ENCODE measurements around the gene FUT1. TPM values are rescaled to one million over a fixed set of nuclear protein-coding genes. Genes with fewer than 3 reads are reported as not detected.

Gene FUT1
- total and polyA plus RNA-seq, 2 donors, result 0.52 to 1.3 TPM

GRCh38 chr19:48738557-48739403 lies 13.7 kb downstream of the FUT1 start:
- H3K27me3 ChIP-seq (ENCODE audit: control insufficient read depth in 2 of 2, insufficient read depth in 1 of 2, low read length in 1 of 2), result peaks cover 21 to 43% of the 10 kb centered on the region in 2 donors
- WGBS, result 3% methylated on average over 96 of the region's 96 CpGs
- H3K27ac ChIP-seq (ENCODE audit: low read depth in 1 of 2, low read length in 1 of 2), result peak overlapping the region in 1 of 2 donors; percentile 69
- H3K9me3 ChIP-seq (ENCODE audit: control insufficient read depth in 2 of 2, insufficient read depth in 1 of 2, low read length in 1 of 2), result peaks cover 0 to 14% of the 10 kb centered on the region in 2 donors
- H3K4me3 ChIP-seq (ENCODE audit: low read length in 2 of 2), result peak overlapping the region in 1 of 2 donors; percentile 60
- peak in 8 of 9 donors; percentile 39 to 88 (median 72) for DNase-seq (ENCODE audit: low read depth in 6 of 9, low spot score in 9 of 9)
- H3K36me3 ChIP-seq (ENCODE audit: control insufficient read depth in 2 of 2, insufficient read depth in 2 of 2, low read length in 1 of 2), result no peaks in the 10 kb centered on the region
- H3K4me1 ChIP-seq (ENCODE audit: control insufficient read depth in 2 of 2, insufficient read depth in 2 of 2, low read length in 2 of 2), result peaks cover 8 to 29% of the 10 kb centered on the region in 2 donors

- 91% methylated on average over 22 of the region's 22 CpGs for WGBS
- H3K27ac ChIP-seq (ENCODE audit: low read depth in 1 of 2, low read length in 1 of 2), result no peak overlapping the region
- H3K36me3 ChIP-seq (ENCODE audit: control insufficient read depth in 2 of 2, insufficient read depth in 2 of 2, low read length in 1 of 2), result no peaks in the 10 kb centered on the region
- peaks cover 8 to 29% of the 10 kb centered on the region in 2 donors for H3K4me1 ChIP-seq (ENCODE audit: control insufficient read depth in 2 of 2, insufficient read depth in 2 of 2, low read length in 2 of 2)
- no peak for DNase-seq (ENCODE audit: low read depth in 6 of 9, low spot score in 9 of 9)
- H3K4me3 ChIP-seq (ENCODE audit: low read length in 2 of 2), result no peak overlapping the region
- H3K27me3 ChIP-seq (ENCODE audit: control insufficient read depth in 2 of 2, insufficient read depth in 1 of 2, low read length in 1 of 2), result peaks cover 21 to 37% of the 10 kb centered on the region in 2 donors
- peaks cover 0 to 14% of the 10 kb centered on the region in 2 donors for H3K9me3 ChIP-seq (ENCODE audit: control insufficient read depth in 2 of 2, insufficient read depth in 1 of 2, low read length in 1 of 2)
Measured at GRCh38 chr19:48737360-48737998, 15.0 kb downstream of the FUT1 start.

DNA sequence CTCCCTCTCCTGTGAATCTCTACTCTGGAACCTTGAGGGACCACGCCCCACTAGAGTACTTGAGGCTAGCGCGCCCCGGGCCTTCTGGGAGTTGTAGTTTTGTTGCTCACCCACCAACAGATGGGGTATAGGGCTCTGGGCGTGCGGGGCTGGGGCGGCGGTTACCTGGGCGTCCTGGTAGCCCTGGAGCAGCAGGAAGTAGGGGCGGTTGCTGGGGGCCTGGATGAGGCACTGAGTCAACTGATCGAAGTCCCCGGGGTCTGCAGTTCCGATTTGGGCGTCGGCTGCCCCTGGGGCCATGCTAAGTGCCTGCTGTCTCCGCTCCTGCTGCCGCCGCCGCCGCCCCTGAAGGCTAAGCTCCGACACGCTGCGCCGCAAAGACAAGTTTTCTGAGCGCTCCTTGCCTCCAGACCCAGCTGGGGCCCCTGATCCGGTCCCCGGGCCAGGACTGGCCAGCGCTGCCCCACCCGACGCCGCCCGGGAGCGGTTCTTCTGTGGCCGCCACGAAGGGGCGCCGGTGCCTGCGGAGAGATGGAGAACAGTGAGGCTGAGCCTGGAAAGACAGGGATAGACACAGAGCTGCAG lies 17.3 kb downstream of the FUT1 start:
- Histone ChIP-seq H3K27ac (ENCODE audit: low read depth in 1 of 2, low read length in 1 of 2) (no peak overlapping the region), H3K27me3 (ENCODE audit: control insufficient read depth in 2 of 2, insufficient read depth in 1 of 2, low read length in 1 of 2) (peaks cover 11 to 15% of the 10 kb centered on the region in 2 donors), H3K4me1 (ENCODE audit: control insufficient read depth in 2 of 2, insufficient read depth in 2 of 2, low read length in 2 of 2) (peaks cover 8 to 16% of the 10 kb centered on the region in 2 donors), H3K9me3 (ENCODE audit: control insufficient read depth in 2 of 2, insufficient read depth in 1 of 2, low read length in 1 of 2) (peaks cover 0 to 5% of the 10 kb centered on the region in 2 donors), H3K4me3 (ENCODE audit: low read length in 2 of 2) (no peak overlapping the region), H3K36me3 (ENCODE audit: control insufficient read depth in 2 of 2, insufficient read depth in 2 of 2, low read length in 1 of 2) (no peaks in the 10 kb centered on the region)
- DNase-seq (ENCODE audit: low read depth in 6 of 9, low spot score in 9 of 9), result no peak
- WGBS, result 93% methylated on average over 38 of the region's 38 CpGs

DNA sequence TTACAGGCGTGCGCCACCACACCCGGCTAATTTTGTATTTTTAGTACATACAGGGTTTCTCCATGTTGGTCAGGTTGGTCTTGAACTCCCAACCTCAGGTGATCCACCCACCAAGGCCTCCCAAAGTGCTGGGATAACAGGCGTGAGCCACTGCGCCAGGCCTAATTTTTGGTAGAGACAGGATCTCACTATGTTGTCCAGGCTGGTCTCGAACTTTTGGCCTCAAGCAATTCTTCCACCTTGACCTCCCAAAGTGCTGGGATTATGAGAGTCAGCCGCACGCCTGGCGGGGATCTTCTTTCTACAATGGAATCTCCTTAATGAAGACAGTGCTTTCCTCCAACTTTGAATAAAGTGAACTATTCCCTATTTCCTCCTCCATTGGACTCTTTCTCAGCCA lies 17.8 kb downstream of the FUT1 start:
- Histone ChIP-seq H3K36me3 (ENCODE audit: control insufficient read depth in 2 of 2, insufficient read depth in 2 of 2, low read length in 1 of 2) (no peaks in the 10 kb centered on the region), H3K4me3 (ENCODE audit: low read length in 2 of 2) (no peak overlapping the region), H3K27me3 (ENCODE audit: control insufficient read depth in 2 of 2, insufficient read depth in 1 of 2, low read length in 1 of 2) (peaks cover 6 to 10% of the 10 kb centered on the region in 2 donors), H3K27ac (ENCODE audit: low read depth in 1 of 2, low read length in 1 of 2) (no peak overlapping the region), H3K9me3 (ENCODE audit: control insufficient read depth in 2 of 2, insufficient read depth in 1 of 2, low read length in 1 of 2) (peaks cover 0 to 6% of the 10 kb centered on the region in 2 donors), H3K4me1 (ENCODE audit: control insufficient read depth in 2 of 2, insufficient read depth in 2 of 2, low read length in 2 of 2) (peaks cover 5 to 11% of the 10 kb centered on the region in 2 donors)
- DNase-seq (ENCODE audit: low read depth in 6 of 9, low spot score in 9 of 9), result no peak
- 96% methylated on average over 9 of the region's 9 CpGs for WGBS

DNA sequence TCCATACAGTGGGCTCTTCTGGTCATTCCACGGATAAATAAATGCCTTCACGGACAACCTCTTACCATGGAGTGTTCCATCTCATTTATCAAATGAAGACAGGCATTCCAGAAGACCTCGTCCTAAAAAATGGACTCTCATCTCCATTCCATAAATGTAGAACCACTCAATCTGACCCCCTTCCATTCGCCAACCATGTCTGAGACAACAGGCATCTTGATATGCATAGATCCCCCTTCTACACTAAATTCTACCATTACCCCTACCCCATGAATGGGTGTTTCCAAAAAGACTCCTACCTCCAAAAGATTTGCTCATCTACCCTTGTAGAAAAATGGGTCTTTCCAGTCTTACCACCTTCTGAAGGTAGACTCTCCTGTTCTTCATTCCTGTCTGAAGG lies 21.0 kb downstream of the FUT1 start:
- Histone ChIP-seq H3K4me3 (ENCODE audit: low read length in 2 of 2) (no peak overlapping the region), H3K27ac (ENCODE audit: low read depth in 1 of 2, low read length in 1 of 2) (no peak overlapping the region), H3K27me3 (ENCODE audit: control insufficient read depth in 2 of 2, insufficient read depth in 1 of 2, low read length in 1 of 2) (no peaks in the 10 kb centered on the region), H3K36me3 (ENCODE audit: control insufficient read depth in 2 of 2, insufficient read depth in 2 of 2, low read length in 1 of 2) (no peaks in the 10 kb centered on the region), H3K9me3 (ENCODE audit: control insufficient read depth in 2 of 2, insufficient read depth in 1 of 2, low read length in 1 of 2) (peaks cover 0 to 16% of the 10 kb centered on the region in 2 donors), H3K4me1 (ENCODE audit: control insufficient read depth in 2 of 2, insufficient read depth in 2 of 2, low read length in 2 of 2) (peaks cover 0 to 3% of the 10 kb centered on the region in 2 donors)
- DNase-seq (ENCODE audit: low read depth in 6 of 9, low spot score in 9 of 9), result no peak
- 94% methylated on average over 4 of the region's 4 CpGs for WGBS

GRCh38 chr19:48728911-48729664 lies 23.4 kb downstream of the FUT1 start:
- WGBS, result 93% methylated on average over 77 of the region's 77 CpGs
- Histone ChIP-seq H3K27me3 (ENCODE audit: control insufficient read depth in 2 of 2, insufficient read depth in 1 of 2, low read length in 1 of 2) (no peaks in the 10 kb centered on the region), H3K27ac (ENCODE audit: low read depth in 1 of 2, low read length in 1 of 2) (peak overlapping the region in 1 of 2 donors; percentile 70), H3K4me3 (ENCODE audit: low read length in 2 of 2) (no peak overlapping the region), H3K4me1 (ENCODE audit: control insufficient read depth in 2 of 2, insufficient read depth in 2 of 2, low read length in 2 of 2) (peaks cover 4 to 15% of the 10 kb centered on the region in 2 donors), H3K36me3 (ENCODE audit: control insufficient read depth in 2 of 2, insufficient read depth in 2 of 2, low read length in 1 of 2) (peaks cover 0 to 2% of the 10 kb centered on the region in 2 donors), H3K9me3 (ENCODE audit: control insufficient read depth in 2 of 2, insufficient read depth in 1 of 2, low read length in 1 of 2) (peaks cover 0 to 31% of the 10 kb centered on the region in 2 donors)
- no peak for DNase-seq (ENCODE audit: low read depth in 6 of 9, low spot score in 9 of 9)

- peaks cover 0 to 2% of the 10 kb centered on the region in 2 donors for H3K36me3 ChIP-seq (ENCODE audit: control insufficient read depth in 2 of 2, insufficient read depth in 2 of 2, low read length in 1 of 2)
- peak in 1 of 9 donors; percentile 53 for DNase-seq (ENCODE audit: low read depth in 6 of 9, low spot score in 9 of 9)
- H3K4me3 ChIP-seq (ENCODE audit: low read length in 2 of 2), result no peak overlapping the region
- 51% methylated on average over 2 of the region's 2 CpGs for WGBS
- H3K4me1 ChIP-seq (ENCODE audit: control insufficient read depth in 2 of 2, insufficient read depth in 2 of 2, low read length in 2 of 2), result peaks cover 4 to 15% of the 10 kb centered on the region in 2 donors
- H3K27ac ChIP-seq (ENCODE audit: low read depth in 1 of 2, low read length in 1 of 2), result peak overlapping the region in 1 of 2 donors; percentile 43
- H3K9me3 ChIP-seq (ENCODE audit: control insufficient read depth in 2 of 2, insufficient read depth in 1 of 2, low read length in 1 of 2), result peaks cover 0 to 31% of the 10 kb centered on the region in 2 donors
- no peaks in the 10 kb centered on the region for H3K27me3 ChIP-seq (ENCODE audit: control insufficient read depth in 2 of 2, insufficient read depth in 1 of 2, low read length in 1 of 2)
Measured at GRCh38 chr19:48726556-48726955, 25.9 kb downstream of the FUT1 start.

- H3K4me1 ChIP-seq (ENCODE audit: control insufficient read depth in 2 of 2, insufficient read depth in 2 of 2, low read length in 2 of 2), result peaks cover 7 to 25% of the 10 kb centered on the region in 2 donors
- H3K27ac ChIP-seq (ENCODE audit: low read depth in 1 of 2, low read length in 1 of 2), result peak overlapping the region; percentile 59 to 68
- peaks cover 0 to 2% of the 10 kb centered on the region in 2 donors for H3K36me3 ChIP-seq (ENCODE audit: control insufficient read depth in 2 of 2, insufficient read depth in 2 of 2, low read length in 1 of 2)
- peaks cover 0 to 28% of the 10 kb centered on the region in 2 donors for H3K9me3 ChIP-seq (ENCODE audit: control insufficient read depth in 2 of 2, insufficient read depth in 1 of 2, low read length in 1 of 2)
- no peaks in the 10 kb centered on the region for H3K27me3 ChIP-seq (ENCODE audit: control insufficient read depth in 2 of 2, insufficient read depth in 1 of 2, low read length in 1 of 2)
- 49% methylated on average over 11 of the region's 11 CpGs for WGBS
- peak in 7 of 9 donors; percentile 49 to 83 (median 64) for DNase-seq (ENCODE audit: low read depth in 6 of 9, low spot score in 9 of 9)
- H3K4me3 ChIP-seq (ENCODE audit: low read length in 2 of 2), result no peak overlapping the region
Measured at GRCh38 chr19:48724796-48725753, 27.4 kb downstream of the FUT1 start.
